Pancreas (tissue), 10 donors: ENCODE measurements around the gene INPP5F. TPM values are rescaled to one million over a fixed set of nuclear protein-coding genes. Genes with fewer than 3 reads are reported as not detected.

ENCODE experiments used
- ATAC-seq, 4 donors: fragments of 200-7000 bp; cut with Tn5 transposase; one replicate each; pipeline versions ENCODE4 v1.8.0 to v1.9.1; 2020; ENCODE audit warnings: mild to moderate bottlenecking in 4 of 4, moderate library complexity in 4 of 4
- DNase-seq, 6 donors: peaks; one replicate each; pipeline ENCODE4 v3.0.0-alpha.2; 2020
- FAIRE-seq: peaks from 2 replicates; lab custom pipeline; 2012; peaks lifted over from hg19 to GRCh38; lab: Jason Lieb, UNC
- H3K27ac ChIP-seq, 4 donors: fragments of 200-600 bp; sonication (generic); 1 replicate in 3 of 4; 2 replicates in 1 of 4; pipeline versions ENCODE4 v1.5.0 to v1.8.0; 2020
- H3K27me3 ChIP-seq, 4 donors: fragments of 200-600 bp; one replicate each; pipeline ENCODE4 v1.8.0; 2021
- H3K36me3 ChIP-seq, 3 donors: fragments of 200-600 bp; sonication (generic) in 1 of 3; one replicate each; pipeline versions ENCODE4 v1.5.0 to v1.8.0; 2020 to 2021
- H3K4me1 ChIP-seq, 3 donors: fragments of 200-600 bp; one replicate each; pipeline ENCODE4 v1.8.0; 2021
- H3K4me3 ChIP-seq, 4 donors: fragments of 200-600 bp; sonication (generic) in 2 of 4; one replicate each; pipeline versions ENCODE4 v1.5.0 to v1.8.0; 2020 to 2021
- H3K9me3 ChIP-seq, 4 donors: fragments of 200-600 bp; one replicate each; pipeline ENCODE4 v1.8.0; 2021
- CTCF ChIP-seq, 4 donors: fragments of 200-600 bp; sonication (generic) in 3 of 4; IDR thresholded peaks; one replicate each; pipeline versions ENCODE4 v1.5.0 to v1.8.0; 2021; ENCODE audit warnings: antibody characterized with exemption in 4 of 4
- WGBS, 2 donors: extraction: QIAGEN DNeasy Blood & Tissue Kit; methylation state at CpG; one replicate each; pipeline ENCODE4 v1.1.7; 2013; 5-methylcytosine and 5-hydroxymethylcytosine counted together
- intact Hi-C, 3 donors: fragments of 100-400 bp; cut with DNase I; formaldehyde crosslinking; loops; one replicate each; pipeline versions ENCODE4 v1.11.1 to v1.14.2; 2022
- polyA plus RNA-seq, 2 donors: library from polyadenylated mRNA; stranded (reverse); fragments of 200-250 nt; gene quantifications; one replicate each; pipeline ENCODE4 v1.2.3, GENCODE V29; 2013
- total RNA-seq, 6 donors: library from RNA; stranded (reverse); fragmentation: NEBNext Ultra II Directional in 4 of 6; extraction: Animal tissue kit (Norgen Biotek cat#: 25700) in 4 of 6; gene quantifications; one replicate each; pipeline versions ENCODE4 v1.2.1 to v1.2.4, GENCODE V29; 2021 to 2023
- donor health status: healthy with polysubstance abuse.
- donor health status: DM: no; HTN: no; CAD: no; lungs with moderate emphysema.
- donor health status: DM: no; HTN: no; CAD: no.
- donor health status: control.
- donor health status: control.
- donor health status: Bipolar disorder and iron deficiency.
- donor health status: DM: yes; HTN: yes; CAD: no.
- donor health status: DM: no; HTN: no; CAD: no.
- donor health status: DM: no; HTN: no; CAD: no.
- donor health status: DM: yes; HTN: yes; CAD: no.

The INPP5F gene
- total and polyA plus RNA-seq, 8 donors: 4.3 to 13.6 (median 4.7) TPM

GRCh38 chr10:119806334-119807130 lies 80.7 kb downstream of the INPP5F start:
- TF ChIP-seq CTCF (IDR thresholded peaks at IDR 0.05): no peak
- ATAC-seq (no peak), DNase-seq (no peak), FAIRE-seq (no peak)
- WGBS, 2 donors: 95 to 97% methylated on average over 11 of the region's 11 CpGs
- H3K27ac ChIP-seq: no peak overlapping the region
- intact Hi-C loops: no loop called here
- no peaks in the 10 kb centered on the region for H3K4me1 ChIP-seq
- H3K36me3 ChIP-seq: no peaks in the 10 kb centered on the region
- no peak overlapping the region for H3K4me3 ChIP-seq
- H3K9me3 ChIP-seq: no peaks in the 10 kb centered on the region
- H3K27me3 ChIP-seq: no peaks in the 10 kb centered on the region

GRCh38 chr10:119807960-119808697 lies 82.3 kb downstream of the INPP5F start:
- H3K27me3 ChIP-seq: no peaks in the 10 kb centered on the region
- no peaks in the 10 kb centered on the region for H3K9me3 ChIP-seq
- intact Hi-C loops: no loop called here
- no peaks in the 10 kb centered on the region for H3K36me3 ChIP-seq
- no peak for FAIRE-seq
- peak in 1 of 4 donors; percentile 29 for ATAC-seq
- WGBS, 2 donors: 97% methylated on average over 3 of the region's 3 CpGs
- H3K27ac ChIP-seq: no peak overlapping the region
- no peak for DNase-seq
- peaks cover 0 to 6% (median 0%) of the 10 kb centered on the region in 3 donors for H3K4me1 ChIP-seq
- no peak overlapping the region for H3K4me3 ChIP-seq
- no peak for TF ChIP-seq CTCF (IDR thresholded peaks at IDR 0.05)

GRCh38 chr10:119811122-119811521 lies 85.3 kb downstream of the INPP5F start:
- Histone ChIP-seq H3K9me3 (no peaks in the 10 kb centered on the region), H3K4me3 (no peak overlapping the region), H3K36me3 (no peaks in the 10 kb centered on the region), H3K27me3 (no peaks in the 10 kb centered on the region), H3K4me1 (peaks cover 0 to 6% (median 0%) of the 10 kb centered on the region in 3 donors), H3K27ac (no peak overlapping the region)
- intact Hi-C loops: no loop called here
- ATAC-seq: no peak
- no peak for FAIRE-seq
- no peak for DNase-seq
- WGBS, 2 donors: 85 to 87% methylated on average over 4 of the region's 4 CpGs
- TF ChIP-seq CTCF (IDR thresholded peaks at IDR 0.05): no peak

GRCh38 chr10:119812684-119813083 lies 86.8 kb downstream of the INPP5F start:
- H3K4me3 ChIP-seq: no peak overlapping the region
- no peaks in the 10 kb centered on the region for H3K9me3 ChIP-seq
- peak in 2 of 4 donors; percentile 54 to 63 for ATAC-seq
- FAIRE-seq: no peak
- H3K27me3 ChIP-seq: no peaks in the 10 kb centered on the region
- H3K4me1 ChIP-seq: peaks cover 0 to 6% (median 0%) of the 10 kb centered on the region in 3 donors
- H3K27ac ChIP-seq: no peak overlapping the region
- no peaks in the 10 kb centered on the region for H3K36me3 ChIP-seq
- intact Hi-C loops: no loop called here
- TF ChIP-seq CTCF (IDR thresholded peaks at IDR 0.05): no peak
- no peak for DNase-seq
